Neural progenitor cell (in vitro differentiated cells): ENCODE data around the gene DZIP1. TPM values are rescaled to one million over a fixed set of nuclear protein-coding genes. Genes with fewer than 3 reads are reported as not detected.

ENCODE experiments used
- DNase-seq: peaks from one replicate; pipeline ENCODE4 v3.0.0-alpha.2; 2016; ENCODE audit warnings: low spot score
- H2AFZ ChIP-seq: fragments of 200-600 bp; sonication (generic); replicated peaks from 2 replicates; pipeline ENCODE4 v1.6.1; 2016; ENCODE audit warnings: antibody characterized with exemption
- H3F3A ChIP-seq: fragments of 200-600 bp; sonication (generic); 2 replicates; pipeline ENCODE4 v1.6.1; 2016; ENCODE audit warnings: antibody characterized with exemption, low read depth
- H3K27ac ChIP-seq: fragments of 200-600 bp; sonication (generic); 2 replicates; pipeline ENCODE4 v1.5.1; 2016; ENCODE audit warnings: mild to moderate bottlenecking
- H3K27me3 ChIP-seq: fragments of 200-600 bp; sonication (generic); 2 replicates; pipeline ENCODE4 v1.6.1; 2016; ENCODE audit warnings: mild to moderate bottlenecking, moderate library complexity
- H3K36me3 ChIP-seq: fragments of 200-600 bp; sonication (generic); 2 replicates; pipeline ENCODE4 v1.5.1; 2016
- H3K4me1 ChIP-seq: fragments of 200-600 bp; sonication (generic); 2 replicates; pipeline ENCODE4 v1.6.1; 2016; ENCODE audit warnings: mixed run types
- H3K4me2 ChIP-seq: fragments of 200-600 bp; sonication (generic); 2 replicates; pipeline ENCODE4 v1.6.1; 2016
- H3K4me3 ChIP-seq: fragments of 200-600 bp; sonication (generic); 2 replicates; pipeline ENCODE4 v1.5.1; 2016
- H3K79me2 ChIP-seq: fragments of 200-600 bp; sonication (generic); 2 replicates; pipeline ENCODE4 v1.6.1; 2016; ENCODE audit warnings: low read depth
- H3K9ac ChIP-seq: fragments of 200-600 bp; sonication (generic); 2 replicates; pipeline ENCODE4 v1.6.1; 2016
- H3K9me3 ChIP-seq: fragments of 200-600 bp; sonication (generic); 2 replicates; pipeline ENCODE4 v1.5.1; 2016; ENCODE audit warnings: low read depth
- H4K20me1 ChIP-seq: fragments of 200-600 bp; sonication (generic); 2 replicates; pipeline ENCODE4 v1.6.1; 2016; ENCODE audit warnings: low read depth
- H3K27ac Mint-ChIP-seq: 3 replicates; pipeline ENCODE4 v1.8.0; 2021; ENCODE audit warnings: mixed read lengths
- H3K27me3 Mint-ChIP-seq: 2 replicates; pipeline ENCODE4 v1.8.0; 2022; ENCODE audit warnings: low read depth, mild to moderate bottlenecking, inconsistent platforms, moderate library complexity, mixed read lengths; ENCODE audit not compliant: insufficient read depth
- H3K36me3 Mint-ChIP-seq: 3 replicates; pipeline ENCODE4 v1.8.0; 2021; ENCODE audit warnings: mixed read lengths
- H3K4me1 Mint-ChIP-seq: 3 replicates; pipeline ENCODE4 v1.8.0; 2021; ENCODE audit warnings: mixed read lengths
- H3K4me3 Mint-ChIP-seq: 3 replicates; pipeline ENCODE4 v1.8.0; 2021; ENCODE audit warnings: mild to moderate bottlenecking, moderate library complexity, mixed read lengths
- H3K9me3 Mint-ChIP-seq: 3 replicates; pipeline ENCODE4 v1.8.0; 2020; ENCODE audit warnings: mixed read lengths
- CTCF ChIP-seq: fragments of 200-600 bp; sonication (generic); IDR thresholded peaks from 2 replicates; pipeline ENCODE4 v1.5.1; 2017; ENCODE audit warnings: antibody characterized with exemption, mild to moderate bottlenecking
- EZH2 ChIP-seq: fragments of 200-600 bp; sonication (generic); IDR thresholded peaks from 2 replicates; pipeline ENCODE4 v1.6.1; 2017; ENCODE audit warnings: antibody characterized with exemption, mild to moderate bottlenecking, moderate library complexity
- EZH2phosphoT487 ChIP-seq: fragments of 200-600 bp; sonication (generic); IDR thresholded peaks from 2 replicates; pipeline ENCODE4 v1.6.1; 2017; ENCODE audit warnings: antibody characterized with exemption
- total RNA-seq: library from RNA; depleted of rRNA; stranded (reverse); fragments of >200 nt; gene quantifications from 2 replicates; pipeline ENCODE4 v1.2.3, GENCODE V29; 2015; ENCODE audit warnings: low replicate concordance

Gene DZIP1
- total RNA-seq, 1 donor from 2014 or later = 70.4 TPM

DNA sequence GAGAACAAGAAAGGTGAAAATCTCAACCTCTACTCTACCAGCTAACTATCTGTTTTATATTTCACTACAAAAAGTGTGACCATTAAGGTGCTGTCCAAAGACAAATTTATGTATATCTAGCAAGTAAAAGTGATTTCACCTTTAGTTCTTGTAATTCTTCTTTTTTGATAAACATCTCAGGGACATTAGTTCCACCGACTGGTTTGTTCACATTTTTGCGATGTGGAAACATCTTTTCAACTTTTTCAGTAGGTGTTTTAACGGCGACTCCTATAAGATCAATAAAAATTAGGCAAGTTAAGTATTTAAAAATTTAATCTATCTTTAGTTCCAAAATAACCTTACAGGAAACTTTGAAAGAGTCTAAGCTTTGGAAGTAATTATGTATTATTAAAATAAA is 58.6 kb downstream of the DZIP1 start:
- Histone ChIP-seq H4K20me1 (no peaks in the 10 kb centered on the region), H2AFZ (no peak overlapping the region), H3K27ac (no peak overlapping the region), H3K27me3 (no peaks in the 10 kb centered on the region), H3K4me1 (no peaks in the 10 kb centered on the region), H3K4me3 (no peak overlapping the region), H3K9me3 (no peaks in the 10 kb centered on the region), H3K4me2 (no peak overlapping the region), H3K9ac (no peak overlapping the region), H3K36me3 (peaks cover 24% of the 10 kb centered on the region), H3F3A (no peaks in the 10 kb centered on the region), H3K79me2 (no peaks in the 10 kb centered on the region)
- no peaks in the 10 kb centered on the region for H3K4me1 Mint-ChIP-seq
- no peaks in the 10 kb centered on the region for H3K9me3 Mint-ChIP-seq
- no peak overlapping the region for H3K27ac Mint-ChIP-seq
- no peak for DNase-seq
- no peak for TF ChIP-seq EZH2
- TF ChIP-seq EZH2phosphoT487 = no peak
- TF ChIP-seq CTCF = no peak
- peaks cover 39% of the 10 kb centered on the region for H3K36me3 Mint-ChIP-seq
- H3K27me3 Mint-ChIP-seq = no peaks in the 10 kb centered on the region
- no peak overlapping the region for H3K4me3 Mint-ChIP-seq

- no peak overlapping the region for H3K4me3 ChIP-seq
- H3K27me3 ChIP-seq = no peaks in the 10 kb centered on the region
- no peak overlapping the region for H3K4me3 Mint-ChIP-seq
- peaks cover 4% of the 10 kb centered on the region for H4K20me1 ChIP-seq
- no peak for TF ChIP-seq CTCF
- no peak for TF ChIP-seq EZH2phosphoT487
- no peak for TF ChIP-seq EZH2
- no peaks in the 10 kb centered on the region for H3K9me3 ChIP-seq
- H3K27ac ChIP-seq = no peak overlapping the region
- no peak overlapping the region for H3K27ac Mint-ChIP-seq
- no peak overlapping the region for H3K4me2 ChIP-seq
- no peaks in the 10 kb centered on the region for H3K79me2 ChIP-seq
- no peaks in the 10 kb centered on the region for H3K4me1 Mint-ChIP-seq
- no peak overlapping the region for H2AFZ ChIP-seq
- no peaks in the 10 kb centered on the region for H3K4me1 ChIP-seq
- H3K9me3 Mint-ChIP-seq = no peaks in the 10 kb centered on the region
- no peak overlapping the region for H3K9ac ChIP-seq
- no peaks in the 10 kb centered on the region for H3F3A ChIP-seq
- H3K36me3 ChIP-seq = peaks cover 15% of the 10 kb centered on the region
- peaks cover 2% of the 10 kb centered on the region for H3K27me3 Mint-ChIP-seq
- peaks cover 25% of the 10 kb centered on the region for H3K36me3 Mint-ChIP-seq
- DNase-seq = no peak
Measured at GRCh38 chr13:95579303-95579702, 65.2 kb downstream of the DZIP1 start.

DNA sequence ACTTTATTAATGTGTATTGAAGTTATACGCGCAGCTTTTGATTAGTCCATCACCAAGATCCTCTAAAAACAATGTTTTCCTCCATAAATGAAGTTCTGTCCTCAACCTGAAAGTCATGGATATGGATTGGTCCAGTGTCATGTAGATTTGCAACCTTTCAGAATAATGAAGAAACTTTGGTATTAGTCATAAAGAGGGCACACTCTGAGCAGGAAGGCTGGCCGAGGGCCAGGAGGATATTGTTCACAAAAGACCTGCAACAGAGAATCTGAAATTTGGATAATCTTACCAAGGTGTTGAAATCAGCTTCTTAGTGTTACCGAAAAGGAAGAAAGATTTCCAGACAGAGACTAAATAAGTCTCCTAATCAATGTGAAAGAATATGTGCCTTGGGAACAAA is 71.3 kb downstream of the DZIP1 start:
- no peak overlapping the region for H3K4me3 ChIP-seq
- no peaks in the 10 kb centered on the region for H3K9me3 Mint-ChIP-seq
- no peak for DNase-seq
- H3K9me3 ChIP-seq = no peaks in the 10 kb centered on the region
- no peaks in the 10 kb centered on the region for H3K27me3 ChIP-seq
- TF ChIP-seq EZH2 (no peak), EZH2phosphoT487 (no peak), CTCF (no peak)
- H3K9ac ChIP-seq = no peak overlapping the region
- H3K36me3 ChIP-seq = no peaks in the 10 kb centered on the region
- H3K4me3 Mint-ChIP-seq = no peak overlapping the region
- peaks cover 4% of the 10 kb centered on the region for H3K27me3 Mint-ChIP-seq
- H4K20me1 ChIP-seq = peaks cover 9% of the 10 kb centered on the region
- no peak overlapping the region for H3K4me2 ChIP-seq
- no peaks in the 10 kb centered on the region for H3K79me2 ChIP-seq
- H3K27ac ChIP-seq = no peak overlapping the region
- peaks cover 5% of the 10 kb centered on the region for H3K36me3 Mint-ChIP-seq
- H3F3A ChIP-seq = peaks cover 8% of the 10 kb centered on the region
- peaks cover 22% of the 10 kb centered on the region for H3K4me1 ChIP-seq
- no peak overlapping the region for H2AFZ ChIP-seq
- H3K27ac Mint-ChIP-seq = no peak overlapping the region
- peaks cover 10% of the 10 kb centered on the region for H3K4me1 Mint-ChIP-seq
